ENCODE data around the gene GPR137.
A peak's percentile ranks its signal among the peaks of the same experiment; 100 is the strongest.

Gene GPR137

DNA sequence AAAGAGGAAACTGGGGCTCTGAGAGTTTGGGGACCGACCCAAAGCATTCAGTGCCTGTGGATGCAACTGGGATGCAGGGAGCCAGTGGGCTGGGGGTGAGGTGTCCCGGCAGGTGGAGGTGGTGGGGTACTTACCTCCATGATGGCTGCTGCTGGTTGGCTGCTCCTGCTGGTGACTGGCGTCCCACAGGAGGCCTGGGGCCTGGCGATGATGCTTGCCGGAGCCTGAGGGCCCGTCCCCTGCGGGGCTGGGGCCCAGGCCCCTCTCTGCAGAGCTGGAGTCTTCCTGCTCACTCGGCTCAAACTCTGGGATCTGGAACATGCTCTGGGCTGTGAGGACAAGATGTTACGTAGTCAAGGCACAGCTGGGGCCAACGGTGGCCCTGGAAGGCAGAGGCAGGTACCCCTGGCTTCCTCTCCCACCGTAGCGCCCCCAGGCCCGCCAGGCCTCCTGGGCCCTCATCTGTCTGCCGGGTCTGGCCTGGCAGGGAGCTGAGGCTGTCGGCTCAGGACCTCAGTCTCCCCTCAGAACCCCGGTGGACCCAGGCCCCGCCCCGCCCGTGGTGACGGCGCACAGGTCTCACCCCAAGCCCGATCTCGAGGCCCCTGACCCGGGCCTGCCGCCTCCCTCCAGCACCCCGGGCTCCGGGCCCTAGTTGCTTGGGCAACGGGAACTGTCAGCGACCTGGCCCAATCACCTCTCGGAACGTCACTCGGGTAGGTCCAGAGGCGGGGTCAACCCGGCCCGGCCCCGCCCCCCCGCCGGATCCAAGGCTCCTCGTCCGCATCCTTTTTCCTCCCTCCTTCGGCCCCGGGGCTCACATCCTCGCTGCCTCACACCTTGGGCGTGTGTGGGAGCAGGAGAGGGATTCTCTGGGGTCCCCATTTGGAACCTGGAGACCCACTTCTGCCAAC, 1.3 kb upstream of the GPR137 start, which contains the start of gene BAD:
BAD (minus strand) TSS at position 618 of the 914 bp plus-strand sequence; CDS start at position 321, 297 bp downstream.
- peak; percentile 75 to 78 for DNase-seq (ENCODE audit: low read depth in 2 of 2)

DNA sequence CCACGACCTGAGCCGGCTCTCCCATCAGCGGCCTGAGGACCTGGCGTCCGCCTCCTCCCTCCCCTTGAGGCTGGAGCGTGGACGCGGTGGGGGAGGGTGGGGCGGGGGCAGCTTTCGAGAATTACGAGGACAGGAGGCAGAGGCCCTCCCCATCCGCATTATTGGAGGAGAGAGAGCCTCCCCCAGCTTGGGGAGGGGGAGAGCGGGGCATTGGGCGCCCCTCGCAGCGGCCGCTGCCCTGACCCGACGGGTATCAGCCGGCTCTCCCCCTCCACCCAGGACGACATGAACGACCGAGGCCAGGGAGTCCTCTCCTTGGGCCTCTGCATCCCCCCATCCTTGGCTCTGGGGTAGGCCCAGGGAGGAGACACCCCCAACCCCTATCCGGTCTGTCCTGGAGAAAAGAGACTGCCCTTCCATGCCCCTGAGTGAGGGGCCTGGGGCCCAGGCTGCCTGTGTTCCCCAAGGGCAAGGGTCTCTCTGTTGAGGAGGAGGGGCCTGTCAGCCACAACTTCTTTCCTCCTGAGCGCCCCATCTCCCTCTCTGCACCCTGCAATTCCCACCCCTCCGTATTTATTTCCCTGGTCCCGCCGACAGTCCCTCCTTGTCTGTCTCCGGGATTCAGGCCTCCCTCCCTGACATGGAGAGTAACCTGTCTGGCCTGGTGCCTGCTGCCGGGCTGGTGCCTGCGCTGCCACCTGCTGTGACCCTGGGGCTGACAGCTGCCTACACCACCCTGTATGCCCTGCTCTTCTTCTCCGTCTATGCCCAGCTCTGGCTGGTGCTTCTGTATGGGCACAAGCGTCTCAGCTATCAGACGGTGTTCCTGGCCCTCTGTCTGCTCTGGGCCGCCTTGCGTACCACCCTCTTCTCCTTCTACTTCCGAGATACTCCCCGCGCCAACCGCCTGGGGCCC, 495 bp downstream of the GPR137 start:
- no peak for DNase-seq (ENCODE audit: low read depth in 2 of 2)

DNA sequence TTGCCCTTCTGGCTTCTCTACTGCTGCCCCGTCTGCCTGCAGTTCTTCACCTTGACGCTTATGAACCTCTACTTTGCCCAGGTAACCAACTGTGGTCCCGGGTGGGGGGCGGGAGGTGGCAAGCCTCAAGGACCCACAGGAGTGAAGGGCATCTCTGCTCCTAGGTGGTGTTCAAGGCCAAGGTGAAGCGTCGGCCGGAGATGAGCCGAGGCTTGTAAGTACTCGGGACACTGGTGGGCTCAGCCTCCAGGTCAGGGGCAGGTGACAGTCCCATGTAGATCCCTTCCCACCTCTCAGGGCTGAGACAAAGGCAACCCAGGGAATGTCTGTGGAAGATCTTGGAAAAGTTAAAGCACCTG, 1.1 kb downstream of the GPR137 start:
- DNase-seq (ENCODE audit: low read depth in 2 of 2): no peak

DNA sequence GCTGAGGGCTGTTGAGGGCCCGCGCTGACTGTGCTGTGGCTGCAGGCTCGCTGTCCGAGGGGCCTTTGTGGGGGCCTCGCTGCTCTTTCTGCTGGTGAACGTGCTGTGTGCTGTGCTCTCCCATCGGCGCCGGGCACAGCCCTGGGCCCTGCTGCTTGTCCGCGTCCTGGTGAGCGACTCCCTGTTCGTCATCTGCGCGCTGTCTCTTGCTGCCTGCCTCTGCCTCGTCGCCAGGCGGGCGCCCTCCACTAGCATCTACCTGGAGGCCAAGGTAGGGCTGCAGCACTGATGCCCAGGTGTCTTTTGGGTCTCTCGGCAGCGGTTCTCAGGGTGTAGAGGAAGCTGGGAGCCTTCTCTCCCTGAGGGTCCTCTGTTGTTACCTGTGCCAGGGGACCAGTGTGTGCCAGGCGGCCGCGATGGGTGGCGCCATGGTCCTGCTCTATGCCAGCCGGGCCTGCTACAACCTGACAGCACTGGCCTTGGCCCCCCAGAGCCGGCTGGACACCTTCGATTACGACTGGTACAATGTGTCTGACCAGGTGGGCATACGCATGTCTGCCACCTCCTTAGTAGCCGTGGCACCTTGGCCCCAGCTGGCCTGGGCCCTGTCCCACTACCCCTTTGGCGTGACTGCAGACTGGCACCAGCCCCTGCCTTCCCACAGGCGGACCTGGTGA, 2.2 kb downstream of the GPR137 start:
- no peak for DNase-seq (ENCODE audit: low read depth in 2 of 2)

DNA sequence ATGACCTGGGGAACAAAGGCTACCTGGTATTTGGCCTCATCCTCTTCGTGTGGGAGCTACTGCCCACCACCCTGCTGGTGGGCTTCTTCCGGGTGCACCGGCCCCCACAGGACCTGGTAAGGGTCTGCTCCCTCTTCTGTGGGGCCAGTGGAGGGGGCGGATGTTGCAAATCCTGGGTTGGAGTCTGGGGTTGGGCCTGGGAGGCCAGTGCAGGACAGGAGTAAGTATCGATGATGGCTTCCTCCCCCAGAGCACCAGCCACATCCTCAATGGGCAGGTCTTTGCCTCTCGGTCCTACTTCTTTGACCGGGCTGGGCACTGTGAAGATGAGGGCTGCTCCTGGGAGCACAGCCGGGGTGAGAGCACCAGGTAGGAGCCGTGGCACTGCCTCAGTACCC, 2.7 kb downstream of the GPR137 start:
- no peak for DNase-seq (ENCODE audit: low read depth in 2 of 2)

DNA sequence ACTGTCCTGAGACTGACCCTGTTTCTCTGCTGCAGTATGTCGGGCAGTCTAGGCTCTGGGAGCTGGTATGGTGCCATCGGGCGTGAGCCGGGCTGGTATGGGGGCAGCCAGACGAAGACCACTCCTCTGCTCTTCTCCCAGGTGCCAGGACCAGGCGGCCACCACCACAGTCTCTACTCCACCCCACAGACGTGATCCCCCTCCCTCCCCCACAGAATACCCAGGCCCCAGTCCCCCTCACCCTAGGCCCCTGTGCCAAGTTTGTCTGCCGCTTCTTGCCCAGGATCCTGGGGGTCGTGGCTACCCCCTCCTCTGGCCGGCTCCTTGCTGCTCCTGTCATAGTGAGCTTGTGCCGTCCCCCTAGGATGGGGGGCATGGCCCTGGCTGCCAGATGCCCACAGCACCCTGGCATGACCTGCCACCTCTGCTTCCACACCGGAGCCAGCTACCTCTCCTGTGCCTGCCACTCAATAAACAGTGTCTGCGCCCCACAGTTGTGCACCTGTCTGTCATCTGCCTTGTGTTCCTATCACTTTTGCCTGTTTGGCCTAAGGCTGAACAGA, 3.4 kb downstream of the GPR137 start:
- no peak for DNase-seq (ENCODE audit: low read depth in 2 of 2)

DNA sequence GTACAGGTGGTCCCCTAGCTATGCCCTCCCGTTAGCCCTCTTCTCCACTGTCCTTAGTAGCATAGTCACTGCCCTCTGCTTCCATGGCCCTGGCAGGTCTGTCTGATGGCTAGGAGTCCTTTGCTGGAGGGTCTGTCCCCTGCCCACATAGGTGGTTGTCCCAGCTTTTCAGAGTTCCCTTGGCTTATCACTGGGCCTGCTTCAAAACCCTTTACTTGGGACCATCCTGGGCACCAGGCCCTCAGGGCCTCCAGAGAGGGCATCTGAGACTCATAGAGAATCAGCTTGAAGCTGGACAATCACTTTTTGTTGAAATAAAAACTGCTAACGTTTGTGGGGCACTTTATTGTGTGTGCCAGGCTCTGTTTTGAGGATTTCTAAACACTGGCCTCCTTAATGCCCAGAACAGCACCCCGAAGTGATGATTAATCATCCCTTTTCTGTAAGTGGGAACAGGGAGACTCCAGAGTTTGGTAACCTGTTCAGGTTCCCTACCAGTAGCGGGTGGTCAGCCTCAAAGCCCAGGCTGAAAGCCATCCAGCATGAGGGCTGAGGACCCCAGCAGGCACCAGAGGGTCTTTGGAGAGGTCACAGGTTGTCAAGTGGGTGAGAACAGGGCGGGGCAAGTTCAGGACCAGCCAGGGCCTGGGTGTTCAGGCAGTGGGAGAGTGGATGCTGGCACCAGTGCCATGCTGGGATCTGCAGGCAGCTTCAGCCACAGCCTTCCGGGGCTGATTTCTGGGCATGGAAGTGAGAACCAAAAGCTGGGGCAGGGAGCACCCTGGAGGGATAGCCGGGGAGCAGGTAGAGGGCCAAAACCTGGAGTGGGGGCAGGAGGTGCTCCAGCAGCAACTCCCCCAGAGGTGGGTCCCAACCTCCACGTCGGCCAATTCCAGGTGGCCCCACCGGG, 5.0 kb downstream of the GPR137 start:
- DNase-seq (ENCODE audit: low read depth in 2 of 2): no peak

DNA sequence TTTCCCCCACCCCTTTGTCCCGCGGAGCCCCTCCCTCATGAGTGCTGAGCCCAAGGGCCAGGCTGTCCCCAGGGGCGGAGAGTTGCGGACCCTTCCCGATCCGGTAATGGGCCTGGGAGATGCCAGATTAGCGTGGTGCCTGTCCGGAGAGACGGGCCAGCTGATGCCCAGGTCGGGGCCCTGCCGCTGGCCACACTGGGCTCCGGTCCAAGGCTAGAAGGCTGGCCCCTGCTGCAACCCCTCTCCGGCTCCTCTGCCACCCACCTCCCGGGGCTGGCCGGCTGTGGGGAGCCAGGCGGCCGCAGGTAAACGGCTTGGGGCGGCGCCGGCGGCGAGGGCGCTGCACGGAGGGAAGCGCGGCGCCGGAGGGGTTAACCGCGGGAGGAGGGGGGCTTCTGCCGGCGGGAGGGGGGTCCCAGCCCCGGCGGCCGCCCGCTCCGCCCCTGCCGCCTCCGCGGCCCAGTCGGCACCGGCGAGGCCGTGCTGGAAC, 5.7 kb downstream of the GPR137 start, which contains the start of gene KCNK4:
KCNK4 (plus strand) TSS at position 41 of the 490 bp plus-strand sequence. CDS start 1,717 bp downstream, outside the sequence.
- no peak for DNase-seq (ENCODE audit: low read depth in 2 of 2)

DNA sequence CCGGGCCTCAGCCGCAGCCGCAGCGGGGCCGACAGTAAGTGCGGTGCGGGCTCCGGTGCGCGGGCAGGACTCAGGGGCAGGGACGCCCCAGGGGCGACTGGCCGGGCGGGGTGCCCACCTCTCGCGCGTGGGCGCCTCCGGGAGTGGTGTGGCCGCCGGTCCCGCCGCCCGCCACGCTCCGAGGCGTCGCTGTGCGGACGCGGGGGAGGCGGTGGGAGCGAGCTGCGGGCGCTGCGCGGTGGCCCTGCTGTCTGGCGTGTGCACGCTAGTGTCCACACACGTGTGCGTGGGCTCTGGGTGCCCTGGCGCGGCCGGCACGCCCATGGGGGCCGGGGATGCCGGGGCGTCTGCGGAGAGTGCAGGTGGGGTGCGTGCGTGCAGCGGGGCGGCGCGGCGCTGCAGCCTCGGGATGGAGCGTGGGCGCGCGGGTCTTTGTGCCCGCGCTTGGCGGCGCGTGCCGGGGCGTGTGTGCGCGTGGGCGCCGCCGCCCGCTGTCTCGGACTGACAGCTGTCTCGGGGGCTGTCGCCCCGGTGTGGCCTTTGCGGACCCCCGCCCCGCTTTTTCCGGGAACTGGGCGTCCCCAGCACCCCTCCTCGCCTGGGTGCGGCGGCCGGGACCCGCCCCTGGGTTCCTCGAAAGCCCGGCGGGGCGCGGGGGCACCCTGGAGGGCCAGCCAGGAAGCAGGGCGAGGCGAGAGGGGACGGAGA, 6.3 kb downstream of the GPR137 start:
- no peak for DNase-seq (ENCODE audit: low read depth in 2 of 2)

DNA sequence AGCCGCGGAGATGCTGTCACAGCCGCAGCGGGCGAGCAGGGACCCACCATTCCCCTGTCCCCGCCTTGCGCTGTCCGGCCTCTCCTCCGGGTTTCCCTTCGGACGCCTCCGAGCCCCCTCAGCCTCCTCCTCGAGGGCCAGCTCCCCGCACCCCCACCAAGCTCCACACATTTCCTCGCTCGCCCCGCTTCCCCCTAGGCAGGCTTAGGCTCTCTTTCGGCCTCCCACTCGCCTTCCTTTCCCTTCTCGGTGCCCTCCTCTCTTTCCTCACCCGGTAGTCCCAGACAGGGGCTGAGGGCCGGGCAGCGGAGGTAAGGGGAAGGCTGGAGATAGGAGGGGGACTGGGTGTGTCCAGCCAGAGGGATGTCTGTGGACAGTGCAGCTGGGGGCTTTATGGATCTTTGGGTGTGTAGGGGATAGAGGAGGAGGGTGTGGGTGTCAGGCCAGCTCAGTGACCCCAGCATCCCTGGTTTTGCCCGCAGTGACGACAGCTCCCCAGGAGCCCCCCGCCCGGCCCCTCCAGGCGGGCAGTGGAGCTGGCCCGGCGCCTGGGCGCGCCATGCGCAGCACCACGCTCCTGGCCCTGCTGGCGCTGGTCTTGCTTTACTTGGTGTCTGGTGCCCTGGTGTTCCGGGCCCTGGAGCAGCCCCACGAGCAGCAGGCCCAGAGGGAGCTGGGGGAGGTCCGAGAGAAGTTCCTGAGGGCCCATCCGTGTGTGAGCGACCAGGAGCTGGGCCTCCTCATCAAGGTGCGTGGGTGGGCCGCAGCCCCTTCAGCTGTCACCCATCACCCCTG, 7.0 kb downstream of the GPR137 start:
- DNase-seq (ENCODE audit: low read depth in 2 of 2): no peak

DNA sequence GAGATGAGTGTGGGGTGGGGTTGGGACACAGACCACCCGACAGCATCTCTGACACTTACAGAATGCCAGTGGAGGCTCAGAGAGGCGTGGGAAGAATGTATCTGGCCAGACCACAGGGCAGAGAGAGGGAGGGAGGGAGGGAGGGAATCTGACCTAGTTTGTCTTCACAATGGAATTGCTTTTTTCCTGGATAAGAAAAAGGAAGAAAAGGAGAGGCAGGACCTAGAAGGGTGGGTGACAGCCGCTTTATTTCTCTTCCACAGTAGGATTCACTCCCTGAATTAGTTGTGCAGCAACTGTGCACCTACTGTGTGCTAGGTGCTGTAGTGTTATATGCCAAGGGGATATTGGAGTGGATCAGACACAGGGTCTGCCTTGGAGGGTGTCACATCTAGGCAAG, 9.1 kb downstream of the GPR137 start:
- DNase-seq (ENCODE audit: low read depth in 2 of 2): no peak

DNA sequence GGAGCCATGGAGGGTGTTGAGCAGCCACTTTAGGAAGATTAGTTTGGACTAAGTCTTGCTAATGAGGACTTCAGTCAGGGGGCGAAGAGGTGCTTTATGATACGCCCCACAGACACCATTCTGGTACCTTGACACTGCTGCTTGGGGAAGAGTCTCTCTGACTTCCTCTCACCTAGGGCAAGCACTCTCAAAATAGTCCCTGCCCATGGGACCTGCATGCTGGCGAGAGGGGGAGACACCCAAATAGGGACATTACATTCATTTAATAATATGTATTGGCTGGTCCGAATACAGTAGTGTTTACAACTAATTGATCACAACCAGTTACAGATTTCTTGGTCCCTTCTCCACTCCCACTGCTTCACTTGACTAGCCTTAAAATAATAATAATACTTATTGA, 10.1 kb downstream of the GPR137 start:
- no peak for DNase-seq (ENCODE audit: low read depth in 2 of 2)

DNA sequence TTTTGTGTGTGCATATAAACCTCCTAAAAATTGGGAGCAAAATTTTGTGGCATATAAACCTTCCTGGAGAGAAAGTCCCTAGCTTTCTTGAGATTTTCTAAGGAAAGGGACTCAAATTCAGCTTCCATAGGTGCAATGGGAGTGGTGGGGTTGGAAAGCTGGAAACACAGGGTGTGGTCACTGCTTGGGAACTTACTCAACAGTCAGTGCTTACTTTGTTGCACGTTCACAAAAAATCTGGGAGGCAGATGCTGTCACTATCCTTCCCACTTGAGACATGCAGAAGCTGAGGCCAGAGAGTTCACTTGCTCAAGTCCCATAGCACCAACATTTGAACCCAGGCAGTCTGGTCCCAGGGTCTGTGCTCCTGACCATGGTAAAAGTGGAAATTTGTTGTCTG, 10.6 kb downstream of the GPR137 start:
- DNase-seq (ENCODE audit: low read depth in 2 of 2): no peak

DNA sequence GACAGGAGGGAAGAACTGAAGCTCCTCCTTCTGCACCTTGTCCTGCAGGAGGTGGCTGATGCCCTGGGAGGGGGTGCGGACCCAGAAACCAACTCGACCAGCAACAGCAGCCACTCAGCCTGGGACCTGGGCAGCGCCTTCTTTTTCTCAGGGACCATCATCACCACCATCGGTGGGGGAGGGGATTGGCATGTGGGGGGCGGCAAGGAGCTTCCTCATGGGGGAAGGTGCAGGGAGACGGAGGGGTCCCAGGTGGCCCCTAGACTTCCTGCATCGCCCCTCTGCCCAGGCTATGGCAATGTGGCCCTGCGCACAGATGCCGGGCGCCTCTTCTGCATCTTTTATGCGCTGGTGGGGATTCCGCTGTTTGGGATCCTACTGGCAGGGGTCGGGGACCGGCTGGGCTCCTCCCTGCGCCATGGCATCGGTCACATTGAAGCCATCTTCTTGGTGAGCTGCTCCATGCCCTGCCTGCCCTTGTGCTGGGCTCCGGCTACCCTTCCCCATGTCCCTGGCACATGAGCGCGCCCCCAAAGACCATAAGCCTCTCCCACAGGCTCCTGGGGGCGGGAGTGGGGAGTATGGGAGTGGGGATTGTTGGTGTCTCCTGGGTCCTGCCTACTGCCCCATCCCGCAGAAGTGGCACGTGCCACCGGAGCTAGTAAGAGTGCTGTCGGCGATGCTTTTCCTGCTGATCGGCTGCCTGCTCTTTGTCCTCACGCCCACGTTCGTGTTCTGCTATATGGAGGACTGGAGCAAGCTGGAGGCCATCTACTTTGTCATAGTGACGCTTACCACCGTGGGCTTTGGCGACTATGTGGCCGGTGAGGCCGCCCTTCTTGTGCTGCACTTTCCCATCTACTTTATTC, 11.4 kb downstream of the GPR137 start:
- DNase-seq (ENCODE audit: low read depth in 2 of 2): no peak

DNA sequence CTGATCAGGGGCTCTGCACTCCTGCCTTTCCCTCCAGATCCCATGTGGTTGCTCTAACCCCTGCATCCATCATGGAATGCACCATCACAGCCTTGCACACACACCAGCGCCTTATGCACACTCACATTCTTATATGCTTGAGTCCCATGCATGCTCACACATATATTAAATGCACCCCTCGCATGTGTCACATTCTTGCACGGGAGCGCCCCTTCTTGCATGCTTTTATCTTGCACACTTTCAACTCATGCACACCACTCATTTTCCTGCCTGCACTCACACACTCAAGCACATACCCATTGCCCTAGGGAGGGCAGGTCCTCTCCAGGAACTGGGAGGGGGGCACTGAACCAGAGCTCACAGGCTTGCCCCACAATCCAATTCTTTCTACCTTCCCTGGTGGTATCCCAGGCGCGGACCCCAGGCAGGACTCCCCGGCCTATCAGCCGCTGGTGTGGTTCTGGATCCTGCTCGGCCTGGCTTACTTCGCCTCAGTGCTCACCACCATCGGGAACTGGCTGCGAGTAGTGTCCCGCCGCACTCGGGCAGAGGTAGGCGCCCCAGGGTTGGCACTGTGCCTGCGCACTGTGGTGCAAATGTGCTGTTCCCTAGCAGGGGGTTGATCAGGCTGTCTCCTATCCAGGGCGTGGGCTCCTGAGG, 12.2 kb downstream of the GPR137 start:
- DNase-seq (ENCODE audit: low read depth in 2 of 2): no peak

DNA sequence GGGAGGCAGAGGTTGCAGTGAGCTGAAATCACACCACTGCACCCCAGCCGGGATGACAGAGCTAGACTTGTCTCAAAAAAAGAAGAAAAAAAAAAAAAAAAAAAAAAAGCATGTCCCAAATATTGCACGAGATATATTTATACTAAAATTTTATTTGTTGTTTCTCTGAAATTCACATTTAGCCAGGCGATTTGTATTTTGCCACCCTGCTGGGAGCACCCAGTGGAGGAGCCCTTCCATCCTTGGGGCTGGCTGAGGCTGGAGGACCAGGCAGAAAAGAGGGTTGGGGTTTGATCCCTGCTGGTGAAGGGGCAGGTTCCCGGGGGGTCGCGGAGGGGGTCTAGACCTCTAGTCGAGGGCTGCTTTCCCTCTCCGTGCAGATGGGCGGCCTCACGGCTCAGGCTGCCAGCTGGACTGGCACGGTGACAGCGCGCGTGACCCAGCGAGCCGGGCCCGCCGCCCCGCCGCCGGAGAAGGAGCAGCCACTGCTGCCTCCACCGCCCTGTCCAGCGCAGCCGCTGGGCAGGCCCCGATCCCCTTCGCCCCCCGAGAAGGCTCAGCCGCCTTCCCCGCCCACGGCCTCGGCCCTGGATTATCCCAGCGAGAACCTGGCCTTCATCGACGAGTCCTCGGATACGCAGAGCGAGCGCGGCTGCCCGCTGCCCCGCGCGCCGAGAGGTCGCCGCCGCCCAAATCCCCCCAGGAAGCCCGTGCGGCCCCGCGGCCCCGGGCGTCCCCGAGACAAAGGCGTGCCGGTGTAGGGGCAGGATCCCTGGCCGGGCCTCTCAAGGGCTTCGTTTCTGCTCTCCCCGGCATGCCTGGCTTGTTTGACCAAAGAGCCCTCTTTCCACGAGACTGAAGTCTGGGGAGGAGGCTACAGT, 13.6 kb downstream of the GPR137 start:
- DNase-seq (ENCODE audit: low read depth in 2 of 2): no peak

All from fibroblast of skin of left quadriceps (primary cell).